A673 (cell line): Measurements from ENCODE around the gene SMAD3.

Experiments
- CTCF ChIP-seq: fragments of 300-800, 200-600 bp; sonication (generic); conservative IDR thresholded peaks from 2 replicates; pipeline ENCODE4 v1.5.1; 2017; ENCODE audit warnings: low read depth, mild to moderate bottlenecking, antibody characterized with exemption, low read length, moderate library complexity, mixed read lengths
- EZH2 ChIP-seq: fragments of 200-600 bp; sonication (generic); IDR thresholded peaks from 2 replicates; pipeline ENCODE4 v1.6.1; 2017; ENCODE audit warnings: borderline replicate concordance, low read depth, mild to moderate bottlenecking, mixed read lengths, antibody characterized with exemption, low read length; ENCODE audit not compliant: poor library complexity, severe bottlenecking

- TF ChIP-seq CTCF (no peak), EZH2 (no peak)
These were observed 28.4 kb upstream of the SMAD3 start for GRCh38 chr15:67036775-67037555.
